Right cardiac atrium (tissue), 5 donors: Measurements from ENCODE around the gene SAP25. TPM values are rescaled to one million over a fixed set of nuclear protein-coding genes. Genes with fewer than 3 reads are reported as not detected.
"Not testable (repeated sequence)": the region's sequence is repeated elsewhere in the genome, so short reads cannot be mapped to it uniquely, and the experiment has no call there.

ENCODE experiments used
- ATAC-seq, 2 donors: fragments of 200-7000 bp; cut with Tn5 transposase; one replicate each; pipeline versions ENCODE4 v1.8.0 to v1.9.1; 2020; ENCODE audit warnings: moderate library complexity in 2 of 2, mild to moderate bottlenecking in 1 of 2
- DNase-seq, 3 donors: peaks; one replicate each; pipeline ENCODE4 v3.0.0-alpha.2; 2020
- H3K27ac ChIP-seq: one replicate; pipeline ENCODE4 v1.5.1; 2013; ENCODE audit warnings: mild to moderate bottlenecking, low read length, control low read depth, moderate library complexity
- H3K27me3 ChIP-seq: one replicate; pipeline ENCODE4 v1.6.1; 2013; ENCODE audit not compliant: control insufficient read depth, insufficient read depth
- H3K4me1 ChIP-seq: one replicate; pipeline ENCODE4 v1.6.1; 2013; ENCODE audit warnings: low read length; ENCODE audit not compliant: control insufficient read depth, insufficient read depth
- H3K4me3 ChIP-seq: one replicate; pipeline ENCODE4 v1.5.1; 2013; ENCODE audit warnings: low read length, control low read depth
- H3K9me3 ChIP-seq: one replicate; pipeline ENCODE4 v1.6.1; 2013; ENCODE audit warnings: low read length; ENCODE audit not compliant: control insufficient read depth
- WGBS: extraction: QIAGEN DNeasy Blood & Tissue Kit; methylation state at CpG from one replicate; pipeline ENCODE4 v1.1.7; 2013; 5-methylcytosine and 5-hydroxymethylcytosine counted together
- intact Hi-C, 4 donors: fragments of 100-400 bp; cut with DNase I; formaldehyde crosslinking; loops; one replicate each; pipeline versions ENCODE4 v1.11.0 to v1.14.0; 2022 to 2023
- polyA plus RNA-seq: library from polyadenylated mRNA; stranded (reverse); fragments of 200-250 nt; gene quantifications from one replicate; pipeline ENCODE4 v1.2.3, GENCODE V29; 2013
- total RNA-seq, 4 donors: library from RNA; stranded (reverse); fragmentation: NEBNext Ultra II Directional; extraction: Animal tissue kit (Norgen Biotek cat#: 25700); gene quantifications; one replicate each; pipeline ENCODE4 v1.2.1, GENCODE V29; 2021
- donor health status: healthy with polysubstance abuse.
- donor health status: DM: no; HTN: yes; CAD: no.
- donor health status: DM: no; HTN: no; CAD: no.
- donor health status: DM: no; HTN: yes; CAD: no; lungs with severe emphysema.
- donor health status: DM: yes; HTN: yes; CAD: no.

The SAP25 gene
- total and polyA plus RNA-seq, 5 donors = 0.79 to 1.4 (median 1.1) TPM; not detected in 1

DNA sequence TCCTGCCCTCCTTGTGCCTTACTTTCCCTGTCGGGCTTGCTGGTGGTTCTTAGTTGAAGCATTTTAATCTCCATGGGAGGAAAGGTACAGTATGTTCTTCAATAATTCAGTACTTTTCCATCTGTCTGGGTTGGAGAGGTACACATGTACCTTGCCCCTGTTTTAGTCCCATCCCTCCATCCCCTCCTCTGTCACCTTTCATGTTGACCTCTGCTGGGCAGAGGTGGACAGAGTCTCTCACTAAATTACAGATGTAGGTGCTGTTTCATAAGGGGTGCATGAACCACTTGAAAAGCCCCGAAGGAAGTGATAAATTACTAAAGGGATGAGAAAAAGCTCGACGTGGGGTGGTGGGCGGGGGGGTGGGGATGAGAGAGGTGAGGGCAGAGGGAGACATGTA lies 29.3 kb downstream of the SAP25 start:
- peak overlapping the region; percentile 97 for H3K27ac ChIP-seq
- H3K9me3 ChIP-seq = no peaks in the 10 kb centered on the region
- H3K4me1 ChIP-seq = peaks cover 32% of the 10 kb centered on the region
- no peaks in the 10 kb centered on the region for H3K27me3 ChIP-seq
- DNase-seq (no peak), ATAC-seq (no peak)
- intact Hi-C loops = no loop called here
- no peak overlapping the region for H3K4me3 ChIP-seq
- WGBS = 33% methylated on average over 5 of the region's 5 CpGs

DNA sequence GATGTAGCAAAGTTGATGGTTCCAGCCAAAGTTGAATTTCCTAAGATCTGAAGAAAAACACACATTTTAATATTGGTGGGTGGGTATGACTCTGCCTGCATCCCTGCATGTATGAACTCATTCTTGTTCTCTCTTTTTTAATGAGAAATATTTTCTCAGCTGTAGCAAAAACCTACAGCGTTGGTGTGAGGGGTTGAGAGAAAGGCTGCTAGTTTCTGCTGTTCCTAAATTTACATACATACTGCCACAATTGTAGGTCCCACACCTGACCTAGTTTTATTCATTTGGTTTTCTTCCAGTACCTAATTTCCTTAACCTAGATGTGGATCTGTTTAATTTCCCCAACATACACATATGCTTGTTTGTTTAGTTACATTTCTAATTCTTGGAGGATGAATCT lies 30.1 kb downstream of the SAP25 start:
- H3K27ac ChIP-seq = no peak overlapping the region
- no peaks in the 10 kb centered on the region for H3K9me3 ChIP-seq
- H3K27me3 ChIP-seq = no peaks in the 10 kb centered on the region
- intact Hi-C loops = no loop called here
- H3K4me3 ChIP-seq = no peak overlapping the region
- DNase-seq (no peak), ATAC-seq (no peak)
- peaks cover 28% of the 10 kb centered on the region for H3K4me1 ChIP-seq
- WGBS = 65% methylated on average over 1 of the region's 1 CpG

DNA sequence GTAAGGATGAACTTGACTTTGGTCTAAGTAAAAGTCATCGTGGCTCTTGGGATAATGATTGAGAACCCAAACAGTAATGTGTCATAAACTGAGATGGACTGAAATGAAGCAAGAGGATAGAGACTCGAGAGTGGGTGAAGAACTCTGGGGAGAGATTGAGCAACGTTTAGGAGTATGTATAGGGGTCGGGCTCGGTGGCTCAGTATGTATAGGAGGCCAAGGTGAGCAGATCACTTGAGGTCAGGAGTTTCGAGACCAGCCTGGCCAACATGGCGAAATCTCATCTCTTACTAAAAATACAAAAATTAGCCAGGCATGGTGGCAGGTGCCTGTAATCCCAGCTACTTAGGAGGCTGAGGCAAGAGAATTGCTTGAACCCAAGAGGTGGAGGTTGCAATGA lies 32.4 kb downstream of the SAP25 start:
- H3K9me3 ChIP-seq, H3K4me3 ChIP-seq, ATAC-seq, H3K27ac ChIP-seq, DNase-seq, H3K27me3 ChIP-seq, intact Hi-C loops: not testable (repeated sequence)
- peaks cover 12% of the 10 kb centered on the region for H3K4me1 ChIP-seq
- 84% methylated on average over 7 of the region's 7 CpGs for WGBS

DNA sequence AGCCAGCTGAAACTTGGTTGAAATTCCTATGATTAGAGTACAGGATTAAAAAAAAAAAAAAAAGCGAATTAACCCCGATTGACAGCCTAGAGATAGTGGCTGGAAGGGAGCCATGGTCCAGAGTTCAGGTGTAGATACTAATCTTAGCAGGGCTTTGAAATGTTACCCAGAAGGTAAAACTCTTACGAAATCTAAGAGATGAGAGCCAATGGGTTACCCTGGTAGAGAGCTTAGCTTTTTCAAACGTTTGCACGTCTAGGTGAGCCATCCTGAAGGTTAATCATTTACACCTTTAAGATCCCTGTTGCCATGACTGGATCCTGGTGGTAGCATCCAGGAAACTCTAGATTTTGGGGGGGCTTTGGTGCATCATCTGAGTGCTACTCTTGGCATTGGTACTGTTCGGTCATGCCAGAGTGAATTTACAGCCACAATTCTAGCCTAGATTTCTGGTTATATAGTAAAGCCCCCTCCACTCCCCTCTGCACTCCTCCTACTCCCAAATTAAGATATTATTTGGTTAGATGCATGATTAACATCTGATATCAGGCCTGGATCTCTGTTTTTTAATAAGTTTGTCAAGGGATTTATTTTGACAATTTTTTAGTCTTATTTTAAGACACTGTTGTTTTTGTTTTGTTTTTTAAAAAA lies 33.5 kb downstream of the SAP25 start:
- Histone ChIP-seq H3K4me1 (peaks cover 6% of the 10 kb centered on the region), H3K27ac (no peak overlapping the region), H3K9me3 (no peaks in the 10 kb centered on the region), H3K4me3 (peak overlapping the region; percentile 71), H3K27me3 (no peaks in the 10 kb centered on the region)
- ATAC-seq = no peak
- DNase-seq = no peak
- intact Hi-C loops = no loop called here
- WGBS = 44% methylated on average over 6 of the region's 6 CpGs

DNA sequence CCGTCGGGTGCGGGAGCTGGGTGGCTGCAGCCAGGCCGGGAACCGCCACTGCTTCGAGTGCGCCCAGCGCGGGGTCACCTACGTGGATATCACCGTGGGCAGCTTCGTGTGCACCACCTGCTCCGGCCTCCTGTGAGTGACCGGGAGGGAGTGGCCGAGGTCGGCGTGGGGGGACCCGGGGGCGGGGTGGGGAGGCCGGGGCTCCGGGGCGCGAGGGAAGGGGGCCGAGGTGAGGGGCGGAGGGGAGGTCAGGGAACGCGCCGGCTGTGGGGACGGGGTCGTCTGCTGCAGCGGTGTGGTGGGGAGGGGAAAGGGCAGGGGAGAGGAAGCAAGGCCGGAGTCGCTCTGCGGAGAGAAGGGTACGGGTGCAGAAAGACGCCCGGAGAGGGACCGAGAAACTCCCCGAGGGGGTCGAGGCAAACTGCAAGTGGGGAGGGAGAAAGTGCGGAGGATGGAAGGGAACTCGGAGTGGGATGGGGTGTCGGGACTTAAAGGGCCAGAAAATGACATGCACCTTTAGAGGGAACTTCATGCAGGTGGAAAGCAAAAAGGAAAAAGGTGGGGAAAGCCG lies 34.2 kb downstream of the SAP25 start:
- intact Hi-C loops = no loop called here
- no peak for ATAC-seq

DNA sequence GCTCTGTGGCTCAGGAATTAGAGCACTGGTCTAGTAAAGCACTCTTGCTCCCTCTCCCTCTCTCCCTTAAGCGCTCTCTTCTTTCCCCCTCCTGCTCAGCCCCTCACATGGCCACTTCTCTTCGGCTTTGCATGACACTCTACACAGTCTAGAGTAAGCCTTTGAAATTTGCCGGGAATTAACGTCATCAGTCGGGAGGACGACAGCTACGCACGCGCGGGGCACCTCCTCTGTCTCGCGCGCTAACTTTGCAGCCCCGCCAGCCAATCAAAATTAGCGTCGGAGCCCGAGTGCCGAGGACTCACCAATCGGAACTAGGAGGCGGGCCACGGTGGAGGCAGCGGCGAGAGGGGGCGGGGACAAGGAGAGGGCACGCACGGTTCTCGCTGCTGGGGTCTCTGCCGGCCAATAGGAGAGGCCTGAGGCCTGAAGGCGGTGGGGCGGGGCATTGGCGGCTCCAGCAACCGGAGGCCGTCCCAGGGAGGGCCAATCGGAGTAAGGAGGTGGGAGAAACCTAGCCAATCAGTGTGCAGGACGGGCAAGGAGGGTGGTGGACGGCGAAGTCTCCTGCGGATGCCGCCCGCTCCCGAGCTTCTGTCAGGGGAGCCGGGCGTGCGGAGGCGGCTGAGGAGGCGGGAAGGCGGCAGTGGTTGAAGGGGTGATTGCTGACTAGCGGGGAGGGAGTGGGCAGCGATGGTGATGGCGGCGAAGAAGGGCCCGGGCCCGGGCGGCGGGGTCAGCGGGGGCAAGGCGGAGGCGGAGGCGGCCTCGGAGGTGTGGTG lies 34.9 kb downstream of the SAP25 start, which contains the start of gene AGFG2:
TSS of gene AGFG2 (plus strand) at position 550 of the 782 bp plus-strand sequence. CDS start at position 694, 144 bp downstream.
- ATAC-seq = peak; percentile 100
- Histone ChIP-seq H3K9me3 (no peaks in the 10 kb centered on the region), H3K4me3 (peak within 1 kb of the TSS; percentile 71), H3K27me3 (no peaks in the 10 kb centered on the region), H3K4me1 (peaks cover 4% of the 10 kb centered on the region), H3K27ac (peak within 1 kb of the TSS; percentile 76)
- peak; percentile 100 for DNase-seq
- intact Hi-C loops = no loop called here
- under 1% methylated on average over 60 of the region's 60 CpGs for WGBS

More for the DNA sequence above, 34.2 kb downstream of the SAP25 start:
- Histone ChIP-seq H3K4me3 (peak overlapping the region; percentile 71), H3K27me3 (no peaks in the 10 kb centered on the region), H3K27ac (peak overlapping the region; percentile 76), H3K9me3 (no peaks in the 10 kb centered on the region), H3K4me1 (peaks cover 4% of the 10 kb centered on the region)
- under 1% methylated on average over 44 of the region's 44 CpGs for WGBS
- DNase-seq = no peak

DNA sequence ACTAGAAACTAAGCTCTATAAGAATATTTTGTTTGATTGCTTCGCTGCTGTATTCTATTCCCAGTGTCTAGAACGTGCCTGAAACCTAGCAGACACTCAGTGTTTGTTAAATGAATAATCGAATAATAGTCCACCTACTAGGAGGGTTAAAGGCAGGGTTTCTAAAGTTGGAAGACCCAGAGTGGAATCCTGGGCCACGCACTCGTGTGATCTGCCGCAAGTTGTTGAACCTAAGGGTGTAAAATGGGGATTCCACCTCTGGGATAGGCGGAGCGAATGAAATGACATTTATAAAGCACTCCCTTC lies 35.4 kb downstream of the SAP25 start:
- H3K4me1 ChIP-seq = peaks cover 4% of the 10 kb centered on the region
- H3K4me3 ChIP-seq = peak overlapping the region; percentile 12
- intact Hi-C loops = no loop called here
- no peaks in the 10 kb centered on the region for H3K27me3 ChIP-seq
- ATAC-seq (no peak), DNase-seq (no peak)
- H3K9me3 ChIP-seq = no peaks in the 10 kb centered on the region
- H3K27ac ChIP-seq = peak overlapping the region; percentile 41
- 8% methylated on average over 8 of the region's 8 CpGs for WGBS

DNA sequence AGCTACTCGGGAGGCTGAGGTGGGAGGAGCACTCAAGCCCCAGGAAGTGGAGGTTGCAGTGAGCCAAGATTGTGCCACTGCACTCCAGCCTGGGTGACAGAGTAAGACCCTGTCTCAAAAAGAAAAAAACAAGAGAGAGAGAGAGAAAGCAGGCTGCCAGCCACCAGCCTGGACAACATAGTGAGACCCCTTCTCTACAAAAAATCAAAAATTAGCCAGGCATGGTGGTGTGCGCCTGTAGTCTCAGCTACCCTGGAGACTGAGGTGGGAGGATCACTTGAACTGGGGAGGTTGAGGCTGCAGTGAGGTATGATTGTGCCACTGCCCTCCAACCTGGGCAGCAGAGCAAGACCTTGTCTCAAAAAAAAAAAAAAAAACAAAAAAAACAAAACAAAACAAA lies 37.0 kb downstream of the SAP25 start:
- DNase-seq, H3K4me3 ChIP-seq, ATAC-seq, H3K4me1 ChIP-seq, intact Hi-C loops, H3K27ac ChIP-seq, H3K27me3 ChIP-seq, H3K9me3 ChIP-seq: not testable (repeated sequence)
- 81% methylated on average over 2 of the region's 2 CpGs for whole genome bisulfite sequencing

DNA sequence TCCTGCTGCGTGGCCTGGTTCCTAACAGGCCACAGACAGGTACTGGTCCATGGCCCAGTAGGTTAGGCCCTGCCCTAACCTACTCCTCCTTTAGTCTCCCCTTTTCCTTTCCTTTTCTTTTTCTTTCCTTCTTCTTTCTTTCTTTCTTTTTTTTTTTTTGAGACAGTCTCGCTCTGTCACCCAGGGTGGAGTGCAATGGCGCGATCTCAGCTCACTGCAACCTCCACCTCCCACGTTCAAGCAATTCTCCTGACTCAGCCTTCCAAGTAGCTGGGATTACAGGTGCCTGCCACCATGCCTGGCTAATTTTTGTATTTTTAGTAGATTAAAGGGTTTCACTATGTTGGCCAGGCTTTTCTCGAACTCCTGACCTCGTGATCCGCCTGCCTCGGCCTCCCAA lies 37.7 kb downstream of the SAP25 start:
- H3K27ac ChIP-seq, H3K4me3 ChIP-seq, DNase-seq, H3K4me1 ChIP-seq, intact Hi-C loops, H3K9me3 ChIP-seq, ATAC-seq, H3K27me3 ChIP-seq: not testable (repeated sequence)
- 91% methylated on average over 9 of the region's 9 CpGs for WGBS

DNA sequence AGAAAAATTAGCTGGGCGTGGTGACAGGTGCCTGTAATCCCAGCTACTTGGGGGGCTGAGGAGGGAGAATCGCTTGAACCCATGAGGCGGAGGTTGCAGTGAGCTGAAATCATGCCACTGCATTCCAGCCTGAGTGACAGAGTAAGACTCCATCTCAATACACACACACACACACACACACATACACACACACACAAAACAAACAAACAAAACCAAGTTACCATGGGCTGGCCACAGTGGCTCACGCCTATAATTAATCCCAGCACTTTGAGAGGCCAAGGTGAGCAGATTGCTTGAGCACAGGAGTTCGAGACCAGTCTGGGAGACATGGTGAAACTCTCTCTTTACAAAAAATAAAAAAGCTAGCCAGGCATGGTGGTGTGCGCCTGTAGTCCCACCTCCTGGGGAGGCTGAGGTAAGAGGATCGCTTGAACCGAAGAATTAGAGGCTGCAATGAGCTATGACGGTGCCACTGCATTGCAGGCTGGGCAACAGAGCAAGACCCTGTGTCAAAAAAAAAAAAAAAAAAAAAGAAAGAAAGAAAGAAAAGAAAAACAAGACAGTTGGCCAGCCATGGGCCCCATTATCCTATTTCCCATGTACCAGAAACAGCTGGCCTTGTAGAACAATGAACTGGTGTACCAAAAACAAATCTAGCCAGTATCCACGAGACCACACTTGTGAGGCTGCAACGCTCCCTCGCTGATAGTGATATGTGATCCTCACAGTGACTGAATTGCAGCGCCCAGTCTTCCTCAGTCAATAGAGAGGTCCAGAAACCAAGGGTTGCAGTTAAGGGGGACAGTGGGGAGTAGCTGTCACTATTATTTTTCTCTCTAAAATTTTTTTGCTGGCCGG lies 41.3 kb downstream of the SAP25 start:
- Histone ChIP-seq H3K27me3 (no peaks in the 10 kb centered on the region), H3K9me3 (no peaks in the 10 kb centered on the region), H3K4me3 (no peak overlapping the region), H3K27ac (no peak overlapping the region), H3K4me1 (no peaks in the 10 kb centered on the region)
- no peak for DNase-seq
- 83% methylated on average over 14 of the region's 14 CpGs for WGBS
- intact Hi-C loops = no loop called here
- ATAC-seq = no peak
